PC-9 (cell line): ENCODE data around the gene SLC12A3.

ENCODE experiments used
- CTCF ChIP-seq: fragments of 200-600 bp; sonication (generic); conservative IDR thresholded peaks from 2 replicates; pipeline ENCODE4 v1.6.1; 2017; ENCODE audit warnings: mixed run types, antibody characterized with exemption, mild to moderate bottlenecking, moderate library complexity
- EZH2 ChIP-seq: fragments of 200-600 bp; sonication (generic); IDR thresholded peaks from 2 replicates; pipeline ENCODE4 v1.8.0; 2017; ENCODE audit warnings: antibody characterized with exemption, low read depth

- no peak for TF ChIP-seq CTCF
- TF ChIP-seq EZH2: no peak
Measured at GRCh38 chr16:56943761-56944375, 78.9 kb downstream of the SLC12A3 start.
